SK-N-SH (cell line): ENCODE measurements around the gene HOXC10. TPM values are rescaled to one million over a fixed set of nuclear protein-coding genes. Genes with fewer than 3 reads are reported as not detected.
A peak's percentile ranks its signal among the peaks of the same experiment; 100 is the strongest.

ENCODE experiments used
- CTCF ChIA-PET: fragments of 300-600, 350-600 bp; formaldehyde crosslinking; extraction: SDS; loops from one replicate; lab custom pipeline; 2021; lab: Yijun Ruan, JAX
- POLR2A ChIA-PET: fragments of 350-600 bp; sonication (Branson Sonifier 250); formaldehyde crosslinking; extraction: SDS; loops from one replicate; lab custom pipeline; 2020; ENCODE audit warnings: antibody characterized with exemption, inconsistent platforms; lab: Yijun Ruan, JAX
- DNase-seq: peaks from one replicate; pipeline ENCODE4 v3.0.0; 2012
- H2AFZ ChIP-seq: fragments of 200-600 bp; sonication (generic); 2 replicates; pipeline ENCODE4 v1.8.1; 2016; ENCODE audit warnings: antibody characterized with exemption, mild to moderate bottlenecking, low read depth
- H3F3A ChIP-seq: fragments of 200-600 bp; sonication (generic); replicated peaks from 2 replicates; pipeline ENCODE3; 2016; ENCODE audit warnings: antibody characterized with exemption, mild to moderate bottlenecking; ENCODE audit not compliant: insufficient read depth
- H3K27ac ChIP-seq, 2 experiments: fragments of 200-500 bp in 1 of 2; fragments of 200-600 bp in 1 of 2; sonication (Bioruptor generic) in 1 of 2; sonication (generic), shearing (Covaris generic) in 1 of 2; 2 replicates each; pipeline versions ENCODE4 v1.5.1 to v1.6.1; 2014 to 2016; ENCODE audit warnings: low read depth in 2 of 2, inconsistent platforms in 1 of 2, low read length in 1 of 2, mild to moderate bottlenecking in 1 of 2, mixed read lengths in 1 of 2
- H3K27me3 ChIP-seq: fragments of 200-600 bp; sonication (generic), shearing (Covaris generic); 2 replicates; pipeline ENCODE4 v1.6.1; 2016; ENCODE audit warnings: mixed run types; ENCODE audit not compliant: insufficient read depth
- H3K36me3 ChIP-seq, 2 experiments: fragments of 200-500 bp in 1 of 2; fragments of 200-600 bp in 1 of 2; sonication (Bioruptor generic) in 1 of 2; sonication (generic) in 1 of 2; replicated peaks in 1 of 2; 2 replicates each; pipeline versions ENCODE3 to v1.5.1; 2014 to 2016; ENCODE audit warnings: low read length in 1 of 2, mild to moderate bottlenecking in 1 of 2; ENCODE audit not compliant: insufficient read depth in 2 of 2, control insufficient read depth in 1 of 2
- H3K4me1 ChIP-seq, 2 experiments: fragments of 200-500 bp in 1 of 2; fragments of 200-600 bp in 1 of 2; sonication (Bioruptor generic) in 1 of 2; sonication (generic), shearing (Covaris generic) in 1 of 2; 2 replicates each; pipeline versions ENCODE4 v1.5.1 to v1.6.1; 2014 to 2016; ENCODE audit warnings: low read depth in 1 of 2, low read length in 1 of 2, mixed run types in 1 of 2; ENCODE audit not compliant: insufficient read depth in 2 of 2, control insufficient read depth in 1 of 2
- H3K4me2 ChIP-seq: fragments of 200-600 bp; sonication (generic), shearing (Covaris generic); 2 replicates; pipeline ENCODE4 v1.6.1; 2017; ENCODE audit warnings: mixed run types
- H3K4me3 ChIP-seq, 2 experiments: fragments of 200-500 bp in 1 of 2; fragments of 200-600 bp in 1 of 2; sonication (Bioruptor generic) in 1 of 2; sonication (generic), shearing (Covaris generic) in 1 of 2; 2 replicates each; pipeline versions ENCODE4 v1.5.1 to v1.8.1; 2014 to 2016; ENCODE audit warnings: low read depth in 2 of 2, inconsistent platforms in 1 of 2, low read length in 1 of 2, mild to moderate bottlenecking in 1 of 2, mixed read lengths in 1 of 2, moderate library complexity in 1 of 2
- H3K79me2 ChIP-seq: fragments of 200-600 bp; sonication (generic); 2 replicates; pipeline ENCODE4 v1.8.1; 2017; ENCODE audit warnings: mild to moderate bottlenecking; ENCODE audit not compliant: insufficient read depth
- H3K9ac ChIP-seq: fragments of 200-600 bp; sonication (generic); 2 replicates; pipeline ENCODE4 v1.6.1; 2017; ENCODE audit warnings: mixed run types
- H3K9me2 ChIP-seq: fragments of 200-600 bp; sonication (generic); 2 replicates; pipeline ENCODE4 v1.6.1; 2017; ENCODE audit warnings: mixed run types
- H3K9me3 ChIP-seq: fragments of 200-600 bp; sonication (generic); 2 replicates; pipeline ENCODE4 v1.6.1; 2017; ENCODE audit warnings: mixed run types, mild to moderate bottlenecking, moderate library complexity
- H4K20me1 ChIP-seq: fragments of 200-600 bp; sonication (generic); 2 replicates; pipeline ENCODE4 v1.6.1; 2017; ENCODE audit warnings: mild to moderate bottlenecking, mixed run types; ENCODE audit not compliant: insufficient read depth
- FOSL2 ChIP-seq: IDR thresholded peaks from 2 replicates; pipeline ENCODE4 v1.4.0; 2012; ENCODE audit warnings: low read depth, mild to moderate bottlenecking, moderate library complexity, borderline replicate concordance
- FOXM1 ChIP-seq: IDR thresholded peaks from 2 replicates; pipeline ENCODE4 v1.4.0; 2012; ENCODE audit warnings: low read depth, mild to moderate bottlenecking
- JUND ChIP-seq: IDR thresholded peaks from 2 replicates; pipeline ENCODE4 v1.4.0; 2012
- POLR2AphosphoS5 ChIP-seq: IDR thresholded peaks from 2 replicates; pipeline ENCODE4 v1.6.1; 2012; ENCODE audit warnings: low read depth, low read length
- RXRA ChIP-seq: IDR thresholded peaks from 2 replicates; pipeline ENCODE4 v1.4.0; 2012; ENCODE audit warnings: low read depth, mild to moderate bottlenecking, borderline replicate concordance
- SIN3A ChIP-seq: IDR thresholded peaks from 2 replicates; pipeline ENCODE4 v1.6.1; 2012; ENCODE audit warnings: low read depth, mild to moderate bottlenecking, low read length, moderate library complexity, borderline replicate concordance
- TEAD4 ChIP-seq: IDR thresholded peaks from 2 replicates; pipeline ENCODE4 v1.4.0; 2012; ENCODE audit warnings: mild to moderate bottlenecking, borderline replicate concordance; ENCODE audit not compliant: insufficient read depth
- YY1 ChIP-seq: IDR thresholded peaks from 2 replicates; pipeline ENCODE4 v1.4.0; 2012; ENCODE audit warnings: low read depth, mild to moderate bottlenecking
- WGBS: methylation state at CpG from one replicate; pipeline ENCODE4 v1.1.6; 2017; ENCODE audit warnings: low lambda C conversion rate; 5-methylcytosine and 5-hydroxymethylcytosine counted together
- polyA plus RNA-seq, 3 experiments: library from polyadenylated mRNA; depleted of rRNA; stranded (reverse); fragments of >200 nt; gene quantifications; 2 replicates each; pipeline ENCODE4 v1.2.3, GENCODE V29; 2012
- TF ChIP-seq, protein P1 (sequence below): IDR thresholded peaks from 2 replicates; pipeline ENCODE4 v1.6.1; 2012; ENCODE audit warnings: mild to moderate bottlenecking, low read depth, low read length, moderate library complexity
- TF ChIP-seq, protein P2 (sequence below): fragments of 150-350 bp; IDR thresholded peaks from 2 replicates; pipeline ENCODE4 v1.6.1; 2016; ENCODE audit warnings: mild to moderate bottlenecking, low read depth, low read length
- TF ChIP-seq, protein P3 (sequence below): fragments of 150-350 bp; IDR thresholded peaks from 2 replicates; pipeline ENCODE4 v1.6.1; 2017; ENCODE audit warnings: antibody characterized with exemption, low read length, low read depth, borderline replicate concordance
- TF ChIP-seq, protein P4 (sequence below): IDR thresholded peaks from 2 replicates; pipeline ENCODE4; 2012
- TF ChIP-seq, protein P5 (sequence below): IDR thresholded peaks from 2 replicates; pipeline ENCODE4 v1.4.0; 2012; ENCODE audit warnings: low read depth, borderline replicate concordance
- TF ChIP-seq, protein P6 (sequence below): IDR thresholded peaks from 2 replicates; pipeline ENCODE4 v1.4.0; 2012; ENCODE audit warnings: low read depth, borderline replicate concordance

Gene HOXC10
- polyA plus RNA-seq, 1 of the 3 experiments (the other 2 are of a cell fraction), result 0.03 TPM

DNA sequence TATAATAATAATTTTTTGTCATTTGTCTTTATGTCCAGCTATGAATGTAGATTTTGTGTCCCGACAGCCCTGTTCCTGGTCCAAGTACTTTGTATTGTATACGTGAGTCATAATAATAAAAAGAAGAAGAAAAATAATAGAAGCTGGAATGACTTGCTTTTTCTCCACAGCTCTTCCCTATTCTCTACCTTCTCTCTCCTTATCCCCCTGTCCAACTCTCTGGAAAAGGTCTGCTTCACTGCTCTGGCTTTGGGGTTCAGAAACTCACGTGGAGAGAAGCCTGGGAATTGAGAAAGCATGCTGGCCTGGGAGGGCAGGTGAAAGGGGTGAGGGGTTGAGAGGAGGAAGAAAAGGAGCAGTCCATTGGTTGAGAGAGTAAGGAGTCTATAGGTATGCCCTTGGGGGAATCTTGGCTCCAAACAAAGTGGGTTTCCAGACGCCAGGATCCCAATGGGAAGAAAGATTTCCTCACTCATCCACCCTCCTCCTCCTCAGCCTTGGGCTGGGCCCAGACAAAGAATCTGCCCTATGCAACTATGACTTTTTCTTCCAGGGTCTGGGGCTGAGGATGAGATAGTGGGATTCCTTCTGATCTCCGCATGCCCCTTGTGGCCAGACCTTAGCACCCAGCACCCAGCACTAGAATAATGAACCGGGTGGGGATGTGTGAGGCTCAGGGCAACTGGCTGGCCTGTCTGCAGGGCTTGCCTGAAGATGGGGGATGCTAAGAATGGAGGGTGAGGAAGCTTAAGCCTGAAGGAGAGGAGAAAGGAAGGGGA lies 27.9 kb downstream of the HOXC10 start:
- H3K27ac ChIP-seq, result no peak overlapping the region
- no peak for TF ChIP-seq TEAD4
- TF ChIP-seq JUND, result no peak
- no peak for TF ChIP-seq POLR2AphosphoS5
- TF ChIP-seq, protein P1, sequence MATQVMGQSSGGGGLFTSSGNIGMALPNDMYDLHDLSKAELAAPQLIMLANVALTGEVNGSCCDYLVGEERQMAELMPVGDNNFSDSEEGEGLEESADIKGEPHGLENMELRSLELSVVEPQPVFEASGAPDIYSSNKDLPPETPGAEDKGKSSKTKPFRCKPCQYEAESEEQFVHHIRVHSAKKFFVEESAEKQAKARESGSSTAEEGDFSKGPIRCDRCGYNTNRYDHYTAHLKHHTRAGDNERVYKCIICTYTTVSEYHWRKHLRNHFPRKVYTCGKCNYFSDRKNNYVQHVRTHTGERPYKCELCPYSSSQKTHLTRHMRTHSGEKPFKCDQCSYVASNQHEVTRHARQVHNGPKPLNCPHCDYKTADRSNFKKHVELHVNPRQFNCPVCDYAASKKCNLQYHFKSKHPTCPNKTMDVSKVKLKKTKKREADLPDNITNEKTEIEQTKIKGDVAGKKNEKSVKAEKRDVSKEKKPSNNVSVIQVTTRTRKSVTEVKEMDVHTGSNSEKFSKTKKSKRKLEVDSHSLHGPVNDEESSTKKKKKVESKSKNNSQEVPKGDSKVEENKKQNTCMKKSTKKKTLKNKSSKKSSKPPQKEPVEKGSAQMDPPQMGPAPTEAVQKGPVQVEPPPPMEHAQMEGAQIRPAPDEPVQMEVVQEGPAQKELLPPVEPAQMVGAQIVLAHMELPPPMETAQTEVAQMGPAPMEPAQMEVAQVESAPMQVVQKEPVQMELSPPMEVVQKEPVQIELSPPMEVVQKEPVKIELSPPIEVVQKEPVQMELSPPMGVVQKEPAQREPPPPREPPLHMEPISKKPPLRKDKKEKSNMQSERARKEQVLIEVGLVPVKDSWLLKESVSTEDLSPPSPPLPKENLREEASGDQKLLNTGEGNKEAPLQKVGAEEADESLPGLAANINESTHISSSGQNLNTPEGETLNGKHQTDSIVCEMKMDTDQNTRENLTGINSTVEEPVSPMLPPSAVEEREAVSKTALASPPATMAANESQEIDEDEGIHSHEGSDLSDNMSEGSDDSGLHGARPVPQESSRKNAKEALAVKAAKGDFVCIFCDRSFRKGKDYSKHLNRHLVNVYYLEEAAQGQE, result no peak
- TF ChIP-seq, all 33 proteins: peak for 0
- DNase-seq, result no peak
- Histone ChIP-seq H3K36me3 (no peaks in the 10 kb centered on the region), H3K9me3 (no peaks in the 10 kb centered on the region), H4K20me1 (no peaks in the 10 kb centered on the region), H3F3A (peaks cover 11% of the 10 kb centered on the region), H3K9me2 (no peaks in the 10 kb centered on the region), H3K9ac (no peak overlapping the region), H3K79me2 (peaks cover 3% of the 10 kb centered on the region; the same call in 1 of the 2 replicates), H3K4me3 (no peak overlapping the region), H2AFZ (no peak overlapping the region), H3K27me3 (no peaks in the 10 kb centered on the region), H3K4me1 (peaks cover 0 to 23% of the 10 kb centered on the region in 2 experiments; a peak in 1 of 4 replicates), H3K4me2 (no peak overlapping the region)
- ChIA-PET CTCF (interaction anchor here (1.0 to 24.5 kb wide), 8 partner anchors 11 to 204 kb away, joined by 3 to 568 read pairs (median 5); partner anchors contain the start of genes HOXC10, HOXC5 and SMUG1), POLR2A (no interaction called here)
- 85% methylated on average over 6 of the region's 6 CpGs for WGBS

DNA sequence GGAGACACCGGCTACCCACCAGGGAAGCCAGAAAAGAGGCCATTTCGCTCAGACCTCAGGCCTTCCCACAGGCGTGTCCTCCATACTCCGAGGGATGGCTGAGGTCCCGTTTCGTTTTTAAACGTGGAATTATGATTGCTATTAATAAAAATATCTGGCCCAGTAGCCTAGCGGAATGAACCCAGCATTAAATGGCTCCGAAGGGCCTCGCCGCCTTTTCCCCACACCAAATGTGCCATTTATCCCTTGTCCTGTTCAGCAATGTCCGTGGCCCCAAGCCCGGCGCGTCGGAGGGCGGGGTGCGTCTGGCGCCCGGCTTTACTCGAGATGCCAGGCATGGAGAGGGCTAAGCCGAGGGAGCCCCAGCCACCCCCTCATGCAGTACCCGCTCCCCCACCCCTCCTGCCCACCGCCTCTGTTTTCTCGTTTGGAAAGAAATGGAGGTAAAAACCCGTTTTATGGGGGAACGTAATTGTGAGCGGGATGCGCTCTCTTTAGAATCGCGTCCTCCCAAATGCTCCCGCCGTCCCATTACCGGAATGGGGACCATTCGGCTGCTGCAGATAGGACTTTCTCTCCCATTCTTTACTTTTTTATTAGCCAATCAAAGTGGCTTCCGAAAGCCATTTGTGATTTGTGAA lies 29.6 kb downstream of the HOXC10 start:
- Histone ChIP-seq H4K20me1 (no peaks in the 10 kb centered on the region), H3K9ac (no peak overlapping the region), H3K4me1 (peaks cover 0 to 28% of the 10 kb centered on the region in 2 experiments; a peak in 2 of 4 replicates), H3K4me2 (no peak overlapping the region), H3K79me2 (peaks cover 10% of the 10 kb centered on the region; the same call in 1 of the 2 replicates), H3F3A (peaks cover 14% of the 10 kb centered on the region), H3K9me3 (no peaks in the 10 kb centered on the region), H2AFZ (peak overlapping the region; percentile 16; the same call in 1 of the 2 replicates), H3K36me3 (no peaks in the 10 kb centered on the region), H3K9me2 (no peaks in the 10 kb centered on the region), H3K27me3 (no peaks in the 10 kb centered on the region), H3K4me3 (no peak overlapping the region), H3K27ac (no peak overlapping the region)
- no peak for DNase-seq
- ChIA-PET CTCF (interaction anchor here (1.2 to 24.5 kb wide), 7 partner anchors 8 to 204 kb away, joined by 3 to 568 read pairs (median 6); partner anchors contain the start of genes HOXC10 and SMUG1), POLR2A (no interaction called here)
- 86% methylated on average over 36 of the region's 36 CpGs for WGBS
- TF ChIP-seq JUND, result no peak
- TF ChIP-seq, protein P2, sequence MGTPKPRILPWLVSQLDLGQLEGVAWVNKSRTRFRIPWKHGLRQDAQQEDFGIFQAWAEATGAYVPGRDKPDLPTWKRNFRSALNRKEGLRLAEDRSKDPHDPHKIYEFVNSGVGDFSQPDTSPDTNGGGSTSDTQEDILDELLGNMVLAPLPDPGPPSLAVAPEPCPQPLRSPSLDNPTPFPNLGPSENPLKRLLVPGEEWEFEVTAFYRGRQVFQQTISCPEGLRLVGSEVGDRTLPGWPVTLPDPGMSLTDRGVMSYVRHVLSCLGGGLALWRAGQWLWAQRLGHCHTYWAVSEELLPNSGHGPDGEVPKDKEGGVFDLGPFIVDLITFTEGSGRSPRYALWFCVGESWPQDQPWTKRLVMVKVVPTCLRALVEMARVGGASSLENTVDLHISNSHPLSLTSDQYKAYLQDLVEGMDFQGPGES, result no peak
- TF ChIP-seq, protein P3, sequence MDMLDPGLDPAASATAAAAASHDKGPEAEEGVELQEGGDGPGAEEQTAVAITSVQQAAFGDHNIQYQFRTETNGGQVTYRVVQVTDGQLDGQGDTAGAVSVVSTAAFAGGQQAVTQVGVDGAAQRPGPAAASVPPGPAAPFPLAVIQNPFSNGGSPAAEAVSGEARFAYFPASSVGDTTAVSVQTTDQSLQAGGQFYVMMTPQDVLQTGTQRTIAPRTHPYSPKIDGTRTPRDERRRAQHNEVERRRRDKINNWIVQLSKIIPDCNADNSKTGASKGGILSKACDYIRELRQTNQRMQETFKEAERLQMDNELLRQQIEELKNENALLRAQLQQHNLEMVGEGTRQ, result no peak
- TF ChIP-seq, protein P4, sequence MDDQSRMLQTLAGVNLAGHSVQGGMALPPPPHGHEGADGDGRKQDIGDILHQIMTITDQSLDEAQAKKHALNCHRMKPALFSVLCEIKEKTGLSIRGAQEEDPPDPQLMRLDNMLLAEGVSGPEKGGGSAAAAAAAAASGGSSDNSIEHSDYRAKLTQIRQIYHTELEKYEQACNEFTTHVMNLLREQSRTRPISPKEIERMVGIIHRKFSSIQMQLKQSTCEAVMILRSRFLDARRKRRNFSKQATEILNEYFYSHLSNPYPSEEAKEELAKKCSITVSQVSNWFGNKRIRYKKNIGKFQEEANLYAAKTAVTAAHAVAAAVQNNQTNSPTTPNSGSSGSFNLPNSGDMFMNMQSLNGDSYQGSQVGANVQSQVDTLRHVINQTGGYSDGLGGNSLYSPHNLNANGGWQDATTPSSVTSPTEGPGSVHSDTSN, result no peak
- TF ChIP-seq FOSL2, result no peak
- no peak for TF ChIP-seq POLR2AphosphoS5
- TF ChIP-seq SIN3A, result no peak
- TF ChIP-seq, protein P5, sequence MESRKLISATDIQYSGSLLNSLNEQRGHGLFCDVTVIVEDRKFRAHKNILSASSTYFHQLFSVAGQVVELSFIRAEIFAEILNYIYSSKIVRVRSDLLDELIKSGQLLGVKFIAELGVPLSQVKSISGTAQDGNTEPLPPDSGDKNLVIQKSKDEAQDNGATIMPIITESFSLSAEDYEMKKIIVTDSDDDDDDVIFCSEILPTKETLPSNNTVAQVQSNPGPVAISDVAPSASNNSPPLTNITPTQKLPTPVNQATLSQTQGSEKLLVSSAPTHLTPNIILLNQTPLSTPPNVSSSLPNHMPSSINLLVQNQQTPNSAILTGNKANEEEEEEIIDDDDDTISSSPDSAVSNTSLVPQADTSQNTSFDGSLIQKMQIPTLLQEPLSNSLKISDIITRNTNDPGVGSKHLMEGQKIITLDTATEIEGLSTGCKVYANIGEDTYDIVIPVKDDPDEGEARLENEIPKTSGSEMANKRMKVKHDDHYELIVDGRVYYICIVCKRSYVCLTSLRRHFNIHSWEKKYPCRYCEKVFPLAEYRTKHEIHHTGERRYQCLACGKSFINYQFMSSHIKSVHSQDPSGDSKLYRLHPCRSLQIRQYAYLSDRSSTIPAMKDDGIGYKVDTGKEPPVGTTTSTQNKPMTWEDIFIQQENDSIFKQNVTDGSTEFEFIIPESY, result no peak
- TF ChIP-seq, protein P6, sequence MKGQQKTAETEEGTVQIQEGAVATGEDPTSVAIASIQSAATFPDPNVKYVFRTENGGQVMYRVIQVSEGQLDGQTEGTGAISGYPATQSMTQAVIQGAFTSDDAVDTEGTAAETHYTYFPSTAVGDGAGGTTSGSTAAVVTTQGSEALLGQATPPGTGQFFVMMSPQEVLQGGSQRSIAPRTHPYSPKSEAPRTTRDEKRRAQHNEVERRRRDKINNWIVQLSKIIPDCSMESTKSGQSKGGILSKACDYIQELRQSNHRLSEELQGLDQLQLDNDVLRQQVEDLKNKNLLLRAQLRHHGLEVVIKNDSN, result no peak
- TF ChIP-seq RXRA, result no peak
- no peak for TF ChIP-seq FOXM1
- no peak for TF ChIP-seq YY1
